Gastrocnemius medialis (tissue), 4 donors: Measurements from ENCODE around the gene OR7C1. TPM values are rescaled to one million over a fixed set of nuclear protein-coding genes. Genes with fewer than 3 reads are reported as not detected.
"Not testable (repeated sequence)": the region's sequence is repeated elsewhere in the genome, so short reads cannot be mapped to it uniquely, and the experiment has no call there.

Source experiments
- ATAC-seq, 2 donors: fragments of 150-250 bp; one replicate each; pipeline ENCODE4 v1.9.1; 2016
- DNase-seq, 2 donors: peaks; one replicate each; pipeline ENCODE4 v3.0.0-alpha.2; 2019
- H3K27ac ChIP-seq, 4 donors: fragments of 200-600 bp; sonication (generic); 1 replicate in 1 of 4; 2 replicates in 3 of 4; pipeline ENCODE4 v1.5.1; 2016 to 2018; ENCODE audit warnings: mild to moderate bottlenecking in 2 of 4, moderate library complexity in 1 of 4
- H3K27me3 ChIP-seq, 3 donors: fragments of 200-600 bp; sonication (generic) in 2 of 3; 1 replicate in 1 of 3; 2 replicates in 2 of 3; pipeline versions ENCODE4 v1.5.1 to v1.6.0; 2016 to 2019; ENCODE audit warnings: mild to moderate bottlenecking in 1 of 3, moderate library complexity in 1 of 3
- H3K36me3 ChIP-seq, 2 donors: fragments of 200-600 bp; sonication (generic) in 1 of 2; one replicate each; pipeline ENCODE4 v1.5.1; 2017 to 2018
- H3K4me1 ChIP-seq, 2 donors: fragments of 200-600 bp; sonication (generic) in 1 of 2; one replicate each; pipeline ENCODE4 v1.5.1; 2016 to 2017; ENCODE audit warnings: mild to moderate bottlenecking in 2 of 2
- H3K4me3 ChIP-seq, 4 donors: fragments of 200-600 bp; sonication (generic) in 3 of 4; 1 replicate in 1 of 4; 2 replicates in 3 of 4; pipeline ENCODE4 v1.5.1; 2016 to 2019; ENCODE audit warnings: mild to moderate bottlenecking in 2 of 4
- H3K9me3 ChIP-seq, 3 donors: fragments of 200-600 bp; sonication (generic) in 2 of 3; 1 replicate in 1 of 3; 2 replicates in 2 of 3; pipeline ENCODE4 v1.5.1; 2016 to 2019
- CTCF ChIP-seq, 5 experiments: fragments of 450-650 bp in 3 of 5; fragments of 200-600 bp in 2 of 5; sonication (generic) in 2 of 5; IDR thresholded peaks in 4 of 5; conservative IDR thresholded peaks in 1 of 5; 1 replicate in 4 of 5; 2 replicates in 1 of 5; pipeline ENCODE4 v1.5.1; 2016 to 2019; ENCODE audit warnings: antibody characterized with exemption in 5 of 5, mild to moderate bottlenecking in 3 of 5, moderate library complexity in 3 of 5
- POLR2A ChIP-seq, 2 donors: fragments of 450-650 bp; IDR thresholded peaks; one replicate each; pipeline ENCODE4 v1.6.1; 2017; ENCODE audit warnings: antibody characterized with exemption in 2 of 2, mild to moderate bottlenecking in 2 of 2, moderate library complexity in 2 of 2
- in situ Hi-C, 4 donors: fragments of 200-750 bp; cut with MboI; loops; one replicate each; pipeline versions ENCODE4 v1.15.0 to v1.8.0; 2017; ENCODE audit warnings: low sequenced_read_pairs in 4 of 4
- intact Hi-C: fragments of 100-400 bp; cut with DNase I; formaldehyde crosslinking; loops from one replicate; pipeline ENCODE4 v1.15.1; 2023; ENCODE audit warnings: low total_unique reads
- total RNA-seq, 4 donors: library from RNA; depleted of rRNA; stranded (reverse); fragments of >200 nt; gene quantifications; one replicate each; pipeline versions ENCODE4 v1.1.0 to v1.2.3, GENCODE V29; 2016

OR7C1 gene
- total RNA-seq, 4 donors from 2014 or later: 0.02 to 0.05 (median 0.04) TPM

DNA sequence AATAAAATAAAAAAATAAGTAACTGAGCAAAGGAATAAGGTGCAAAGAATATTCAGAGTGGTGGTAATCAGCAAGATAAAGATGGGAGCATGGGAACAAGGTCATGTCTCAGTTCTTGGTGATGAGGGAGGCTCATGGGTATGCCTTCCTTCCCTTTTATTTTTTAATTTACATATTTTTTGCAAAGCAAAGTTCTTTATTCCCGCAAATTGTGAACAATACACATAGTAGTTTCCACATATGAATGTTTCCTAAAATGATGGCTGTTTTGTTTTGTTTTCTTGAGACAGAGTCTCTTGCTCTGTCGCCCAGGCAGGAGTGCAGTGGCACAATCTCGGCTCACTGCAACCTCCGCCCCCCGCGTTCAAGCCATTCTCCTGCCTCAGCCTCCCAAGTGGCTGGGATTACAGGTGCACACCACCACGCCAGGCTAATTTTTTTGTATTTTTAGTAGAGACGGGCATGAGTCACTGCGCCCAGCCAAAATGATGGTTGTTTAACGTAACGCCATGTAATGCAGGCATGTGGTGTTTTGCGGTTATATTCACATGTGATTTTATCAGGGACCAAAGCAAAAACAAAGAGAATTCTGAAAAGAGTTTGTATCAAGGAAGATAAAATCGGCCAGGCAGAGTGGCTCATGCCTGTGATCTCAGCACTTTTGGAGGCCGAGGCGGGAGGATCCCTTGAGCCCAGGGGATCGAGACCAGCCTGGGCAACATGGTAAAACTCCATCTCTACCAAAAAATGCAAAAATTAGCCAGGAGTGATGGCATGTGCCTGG is 52.2 kb downstream of the OR7C1 start:
- no peaks in the 10 kb centered on the region for H3K4me1 ChIP-seq
- intact Hi-C loops: no loop called here

GRCh38 chr19:14781713-14782536 is 53.1 kb downstream of the OR7C1 start:
- DNase-seq, H3K4me3 ChIP-seq, H3K36me3 ChIP-seq, in situ Hi-C loops, H3K27ac ChIP-seq, H3K4me1 ChIP-seq, H3K9me3 ChIP-seq, ATAC-seq, H3K27me3 ChIP-seq, intact Hi-C loops: not testable (repeated sequence)

More for the DNA sequence above, 52.2 kb downstream of the OR7C1 start:
- no peak for TF ChIP-seq POLR2A (IDR thresholded peaks at IDR 0.05)
- TF ChIP-seq CTCF (IDR thresholded peaks at IDR 0.05 in 4 of 5, conservative IDR thresholded peaks at IDR 0.05 in 1 of 5): no peak
- no peaks in the 10 kb centered on the region for H3K27me3 ChIP-seq
- in situ Hi-C loops: no loop called here
- DNase-seq (no peak), ATAC-seq (no peak)
- H3K36me3 ChIP-seq: no peaks in the 10 kb centered on the region
- H3K4me3 ChIP-seq: no peak overlapping the region
- H3K9me3 ChIP-seq: no peaks in the 10 kb centered on the region
- H3K27ac ChIP-seq: no peak overlapping the region

DNA sequence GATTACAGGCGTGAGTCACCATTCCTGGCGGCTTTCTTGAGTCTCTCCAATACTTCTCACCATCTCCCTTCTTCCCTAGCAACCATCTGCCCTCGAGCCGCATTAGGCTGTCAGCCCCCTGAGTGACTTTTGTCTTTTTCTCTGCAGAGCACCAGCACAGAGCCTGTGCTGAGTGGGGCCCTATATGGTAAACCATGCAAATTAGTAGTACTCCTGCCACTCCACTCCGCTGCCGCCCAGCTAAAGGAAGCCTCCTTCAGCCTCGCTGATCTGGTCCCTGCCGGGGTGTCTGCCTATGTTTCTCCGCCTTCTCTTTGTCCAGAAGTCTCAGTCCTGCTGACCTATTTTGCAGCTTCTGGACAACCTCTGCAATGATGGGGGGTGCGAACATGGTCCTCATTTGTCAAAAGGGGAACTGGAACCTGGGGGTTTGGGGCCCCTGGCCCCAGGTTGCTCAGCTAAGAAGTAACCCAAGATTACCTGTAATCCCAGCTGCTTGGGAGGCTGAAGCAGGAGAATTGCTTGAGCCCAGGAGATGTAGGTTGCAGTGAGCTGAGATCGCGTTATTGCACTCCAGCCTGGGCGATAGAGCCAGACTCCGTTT is 54.3 kb downstream of the OR7C1 start:
- in situ Hi-C loops, H3K4me1 ChIP-seq, H3K36me3 ChIP-seq, DNase-seq, ATAC-seq, H3K27ac ChIP-seq, H3K4me3 ChIP-seq, H3K27me3 ChIP-seq, intact Hi-C loops, H3K9me3 ChIP-seq: not testable (repeated sequence)

DNA sequence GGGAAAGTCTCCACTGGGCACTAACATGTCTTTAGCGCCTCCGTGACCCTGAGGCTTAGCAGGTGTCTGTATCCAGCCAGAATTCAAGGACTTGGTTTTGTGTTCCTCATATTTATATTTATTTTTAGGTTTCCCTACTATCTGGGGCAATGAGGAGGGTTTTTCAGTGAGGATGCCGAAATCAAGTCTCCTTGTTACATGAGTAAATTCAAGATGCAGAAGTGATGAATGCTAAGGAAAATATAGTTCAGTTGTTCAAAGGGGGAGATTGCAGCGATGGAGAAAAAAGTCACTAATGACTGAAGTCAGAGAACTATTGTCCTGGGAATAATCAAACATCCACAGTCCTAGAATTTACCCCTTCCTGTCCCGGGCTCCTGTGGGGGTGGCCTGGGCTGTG is 55.8 kb downstream of the OR7C1 start:
- Histone ChIP-seq H3K9me3 (no peaks in the 10 kb centered on the region), H3K36me3 (no peaks in the 10 kb centered on the region), H3K27me3 (peaks cover 0 to 10% (median 3%) of the 10 kb centered on the region in 3 donors), H3K27ac (no peak overlapping the region), H3K4me3 (no peak overlapping the region), H3K4me1 (no peaks in the 10 kb centered on the region)
- intact Hi-C loops (no loop called here), in situ Hi-C loops (no loop called here)
- ATAC-seq (no peak), DNase-seq (no peak)
- TF ChIP-seq POLR2A (IDR thresholded peaks at IDR 0.05) (no peak), CTCF (IDR thresholded peaks at IDR 0.05 in 4 of 5, conservative IDR thresholded peaks at IDR 0.05 in 1 of 5) (no peak)

DNA sequence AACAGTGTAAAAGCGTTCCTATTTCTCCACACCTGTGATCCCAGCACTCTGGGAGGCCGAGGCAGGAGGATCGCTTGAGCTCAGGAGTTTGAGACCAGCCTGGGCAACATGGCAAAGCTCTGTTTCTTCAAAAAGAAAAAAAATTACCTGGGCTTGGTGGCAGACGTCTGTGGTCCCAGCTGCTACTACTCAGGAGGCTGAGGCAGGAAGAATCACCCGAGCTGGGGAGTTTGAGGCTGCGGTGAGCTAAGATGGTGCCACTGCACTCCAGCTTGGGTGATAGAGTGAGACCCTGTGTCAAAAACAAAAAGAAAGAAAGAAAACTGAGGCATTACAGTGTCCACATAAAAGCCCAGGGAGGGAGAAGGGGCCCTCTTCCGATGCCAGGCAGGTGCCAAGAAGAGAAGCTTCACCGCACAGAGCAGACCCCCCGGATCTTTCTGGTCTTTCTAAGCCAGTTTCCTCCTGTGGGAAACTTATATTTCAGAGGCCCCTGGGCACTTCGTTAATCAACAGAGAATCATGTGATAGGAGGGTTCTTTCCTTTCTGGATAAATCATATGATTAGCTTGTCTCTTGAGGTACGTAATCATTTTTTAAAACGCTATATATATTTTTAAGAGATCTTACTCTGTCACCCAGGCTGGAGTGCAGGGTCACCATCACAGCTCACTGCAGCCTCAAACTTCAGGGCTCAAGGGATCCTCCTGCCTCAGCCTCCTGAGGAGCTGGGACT is 56.7 kb downstream of the OR7C1 start, which contains the start of gene ADGRE2:
Gene ADGRE2, minus strand, starts transcription at position 451 of the 736 bp plus-strand sequence. CDS start 1,804 bp downstream, outside the sequence.
- H3K4me3 ChIP-seq, H3K27me3 ChIP-seq, H3K9me3 ChIP-seq, intact Hi-C loops, H3K36me3 ChIP-seq, DNase-seq, in situ Hi-C loops, H3K4me1 ChIP-seq, ATAC-seq, H3K27ac ChIP-seq: not testable (repeated sequence)

DNA sequence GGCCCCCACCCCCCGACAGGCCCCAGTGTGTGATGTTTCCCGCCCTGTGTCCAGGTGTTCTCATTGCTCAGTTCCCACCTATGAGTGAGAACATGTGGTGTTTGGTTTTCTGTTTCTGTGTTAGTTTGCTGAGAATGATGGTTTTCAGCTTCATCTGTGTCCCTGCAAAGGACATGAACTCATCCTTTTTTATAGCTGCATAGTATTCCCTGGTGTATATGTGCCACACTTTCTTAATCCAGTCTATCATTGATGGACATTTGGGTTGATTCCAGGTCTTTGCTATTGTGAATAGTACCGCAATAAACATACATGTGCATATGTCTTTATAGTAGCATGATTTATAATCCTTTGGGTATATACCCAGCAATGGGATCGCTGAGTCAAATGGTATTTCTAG is 57.3 kb downstream of the OR7C1 start:
- H3K4me3 ChIP-seq, H3K4me1 ChIP-seq, H3K9me3 ChIP-seq, ATAC-seq, DNase-seq, intact Hi-C loops, H3K27ac ChIP-seq, H3K27me3 ChIP-seq, H3K36me3 ChIP-seq, in situ Hi-C loops: not testable (repeated sequence)
